SK-N-SH (cell line): ENCODE results near the gene AFF3.
"Not testable (repeated sequence)": the region's sequence is repeated elsewhere in the genome, so short reads cannot be mapped to it uniquely, and the experiment has no call there.

Source experiments
- CTCF ChIP-seq: fragments of 200-600 bp; sonication (generic); IDR thresholded peaks from 2 replicates; pipeline ENCODE4 v1.6.1; 2017; ENCODE audit warnings: antibody characterized with exemption, mild to moderate bottlenecking, moderate library complexity
- JUND ChIP-seq: IDR thresholded peaks from 2 replicates; pipeline ENCODE4 v1.4.0; 2012
- RAD21 ChIP-seq: IDR thresholded peaks from 2 replicates; pipeline ENCODE4 v1.6.1; 2012; ENCODE audit warnings: mild to moderate bottlenecking, low read length
- RCOR1 ChIP-seq: fragments of 150-350 bp; IDR thresholded peaks from 2 replicates; pipeline ENCODE4 v1.6.1; 2017; ENCODE audit warnings: antibody characterized with exemption, low read length

- TF ChIP-seq RCOR1, CTCF, JUND, RAD21: not testable (repeated sequence)
Observed at GRCh38 chr2:100085744-100086143, 56.6 kb downstream of the AFF3 start.
